GM21390 (cell line): ENCODE measurements around the gene CARD14.
"Not testable (repeated sequence)": the region's sequence is repeated elsewhere in the genome, so short reads cannot be mapped to it uniquely, and the experiment has no call there.

Experiments
- ATAC-seq: cut with Tn5 transposase; IDR thresholded peaks from one replicate; pipeline ENCODE4 v1.9.1; 2021; ENCODE audit not compliant: unreplicated experiment

The CARD14 gene

GRCh38 chr17:80223142-80223815 is 53.4 kb downstream of the CARD14 start:
- no peak for ATAC-seq

GRCh38 chr17:80223838-80224497 is 54.1 kb downstream of the CARD14 start:
- no peak for ATAC-seq

GRCh38 chr17:80224683-80225082 is 54.9 kb downstream of the CARD14 start:
- ATAC-seq = no peak

- ATAC-seq = no peak
Observed at GRCh38 chr17:80225230-80225629, 55.4 kb downstream of the CARD14 start.

- no peak for ATAC-seq
Observed at GRCh38 chr17:80227156-80227555, 57.3 kb downstream of the CARD14 start.

GRCh38 chr17:80227666-80228065 is 57.8 kb downstream of the CARD14 start:
- ATAC-seq = no peak

- no peak for ATAC-seq
Observed at GRCh38 chr17:80228477-80228876, 58.6 kb downstream of the CARD14 start.

- ATAC-seq = no peak
Observed at GRCh38 chr17:80229011-80229410, 59.2 kb downstream of the CARD14 start.

- ATAC-seq = no peak
Observed at GRCh38 chr17:80232438-80232837, 62.6 kb downstream of the CARD14 start.

GRCh38 chr17:80233202-80233601 is 63.4 kb downstream of the CARD14 start:
- no peak for ATAC-seq

GRCh38 chr17:80236911-80237310 is 67.1 kb downstream of the CARD14 start:
- no peak for ATAC-seq

GRCh38 chr17:80237386-80237785 is 67.6 kb downstream of the CARD14 start:
- ATAC-seq = no peak

GRCh38 chr17:80242505-80242904 is 72.7 kb downstream of the CARD14 start:
- ATAC-seq = no peak

- no peak for ATAC-seq
Observed at GRCh38 chr17:80243526-80244433, 74.0 kb downstream of the CARD14 start.

- not testable (repeated sequence) for ATAC-seq
Observed at GRCh38 chr17:80244448-80244847, 74.6 kb downstream of the CARD14 start.

GRCh38 chr17:80244871-80245509 is 75.2 kb downstream of the CARD14 start:
- no peak for ATAC-seq

GRCh38 chr17:80245566-80246265 is 75.9 kb downstream of the CARD14 start:
- ATAC-seq = no peak

- ATAC-seq = no peak
Observed at GRCh38 chr17:80246266-80246681, 76.4 kb downstream of the CARD14 start.

- ATAC-seq = no peak
Observed at GRCh38 chr17:80246726-80247125, 76.9 kb downstream of the CARD14 start.

- no peak for ATAC-seq
Observed at GRCh38 chr17:80247561-80247960, 77.7 kb downstream of the CARD14 start.
